Progenitor cell of endocrine pancreas (in vitro differentiated cells): ENCODE data around the gene PLCH1. TPM values are rescaled to one million over a fixed set of nuclear protein-coding genes. Genes with fewer than 3 reads are reported as not detected.

Experiments
- DNase-seq: peaks from one replicate; pipeline ENCODE4 v3.0.0; 2021; ENCODE audit warnings: low spot score; ENCODE audit not compliant: unreplicated experiment
- H3K27ac Mint-ChIP-seq: 2 replicates; pipeline ENCODE4 v1.8.0; 2021; ENCODE audit warnings: mild to moderate bottlenecking, moderate library complexity, mixed read lengths
- H3K27me3 Mint-ChIP-seq: 2 replicates; pipeline ENCODE4 v1.8.0; 2021; ENCODE audit warnings: mixed read lengths
- H3K36me3 Mint-ChIP-seq: 2 replicates; pipeline ENCODE4 v1.8.0; 2022; ENCODE audit warnings: mixed read lengths; ENCODE audit not compliant: insufficient read depth
- H3K4me1 Mint-ChIP-seq: 2 replicates; pipeline ENCODE4 v1.8.0; 2021; ENCODE audit warnings: low read depth, mixed read lengths
- H3K4me3 Mint-ChIP-seq: 2 replicates; pipeline ENCODE4 v1.8.0; 2021; ENCODE audit warnings: low read depth, mild to moderate bottlenecking, moderate library complexity, mixed read lengths
- H3K9me3 Mint-ChIP-seq: 2 replicates; pipeline ENCODE4 v1.8.0; 2021; ENCODE audit warnings: low read depth, mixed read lengths
- total RNA-seq: library from RNA; stranded (reverse); gene quantifications from 2 replicates; pipeline ENCODE4 v1.2.1, GENCODE V29; 2021
- TF ChIP-seq, protein P1 (sequence below): fragments of 200-600 bp; sonication (generic); IDR thresholded peaks from one replicate; pipeline ENCODE4 v1.5.0; 2021; ENCODE audit warnings: antibody characterized with exemption, mild to moderate bottlenecking; ENCODE audit not compliant: unreplicated experiment

PLCH1 gene
- total RNA-seq, 1 donor from 2014 or later, result 14.2 TPM

DNA sequence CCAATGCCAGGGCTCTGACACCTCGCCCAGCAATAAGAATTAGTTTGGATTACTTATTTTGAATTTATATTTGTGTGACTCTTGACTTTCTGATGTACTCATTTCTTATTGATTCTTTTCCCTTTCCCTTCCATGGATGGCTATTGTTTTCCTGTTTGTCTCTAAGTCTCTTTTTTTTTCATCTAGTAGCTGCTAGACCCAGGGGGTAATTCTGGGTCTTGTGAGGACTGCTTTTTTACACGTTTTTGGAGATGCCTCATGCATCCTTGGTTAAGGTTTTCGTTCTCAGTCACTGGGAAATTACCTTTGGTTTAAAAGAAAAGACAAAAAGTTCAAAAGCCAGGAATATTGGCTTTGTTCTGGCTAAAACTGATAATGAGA, 381.2 kb downstream of the PLCH1 start:
- Mint-ChIP-seq H3K27me3 (no peaks in the 10 kb centered on the region), H3K36me3 (peaks cover 2% of the 10 kb centered on the region), H3K9me3 (peaks cover 6% of the 10 kb centered on the region), H3K4me1 (peaks cover 8% of the 10 kb centered on the region), H3K4me3 (no peak overlapping the region), H3K27ac (no peak overlapping the region)
- DNase-seq, result no peak
- TF ChIP-seq, protein P1, sequence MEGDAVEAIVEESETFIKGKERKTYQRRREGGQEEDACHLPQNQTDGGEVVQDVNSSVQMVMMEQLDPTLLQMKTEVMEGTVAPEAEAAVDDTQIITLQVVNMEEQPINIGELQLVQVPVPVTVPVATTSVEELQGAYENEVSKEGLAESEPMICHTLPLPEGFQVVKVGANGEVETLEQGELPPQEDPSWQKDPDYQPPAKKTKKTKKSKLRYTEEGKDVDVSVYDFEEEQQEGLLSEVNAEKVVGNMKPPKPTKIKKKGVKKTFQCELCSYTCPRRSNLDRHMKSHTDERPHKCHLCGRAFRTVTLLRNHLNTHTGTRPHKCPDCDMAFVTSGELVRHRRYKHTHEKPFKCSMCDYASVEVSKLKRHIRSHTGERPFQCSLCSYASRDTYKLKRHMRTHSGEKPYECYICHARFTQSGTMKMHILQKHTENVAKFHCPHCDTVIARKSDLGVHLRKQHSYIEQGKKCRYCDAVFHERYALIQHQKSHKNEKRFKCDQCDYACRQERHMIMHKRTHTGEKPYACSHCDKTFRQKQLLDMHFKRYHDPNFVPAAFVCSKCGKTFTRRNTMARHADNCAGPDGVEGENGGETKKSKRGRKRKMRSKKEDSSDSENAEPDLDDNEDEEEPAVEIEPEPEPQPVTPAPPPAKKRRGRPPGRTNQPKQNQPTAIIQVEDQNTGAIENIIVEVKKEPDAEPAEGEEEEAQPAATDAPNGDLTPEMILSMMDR, result no peak

DNA sequence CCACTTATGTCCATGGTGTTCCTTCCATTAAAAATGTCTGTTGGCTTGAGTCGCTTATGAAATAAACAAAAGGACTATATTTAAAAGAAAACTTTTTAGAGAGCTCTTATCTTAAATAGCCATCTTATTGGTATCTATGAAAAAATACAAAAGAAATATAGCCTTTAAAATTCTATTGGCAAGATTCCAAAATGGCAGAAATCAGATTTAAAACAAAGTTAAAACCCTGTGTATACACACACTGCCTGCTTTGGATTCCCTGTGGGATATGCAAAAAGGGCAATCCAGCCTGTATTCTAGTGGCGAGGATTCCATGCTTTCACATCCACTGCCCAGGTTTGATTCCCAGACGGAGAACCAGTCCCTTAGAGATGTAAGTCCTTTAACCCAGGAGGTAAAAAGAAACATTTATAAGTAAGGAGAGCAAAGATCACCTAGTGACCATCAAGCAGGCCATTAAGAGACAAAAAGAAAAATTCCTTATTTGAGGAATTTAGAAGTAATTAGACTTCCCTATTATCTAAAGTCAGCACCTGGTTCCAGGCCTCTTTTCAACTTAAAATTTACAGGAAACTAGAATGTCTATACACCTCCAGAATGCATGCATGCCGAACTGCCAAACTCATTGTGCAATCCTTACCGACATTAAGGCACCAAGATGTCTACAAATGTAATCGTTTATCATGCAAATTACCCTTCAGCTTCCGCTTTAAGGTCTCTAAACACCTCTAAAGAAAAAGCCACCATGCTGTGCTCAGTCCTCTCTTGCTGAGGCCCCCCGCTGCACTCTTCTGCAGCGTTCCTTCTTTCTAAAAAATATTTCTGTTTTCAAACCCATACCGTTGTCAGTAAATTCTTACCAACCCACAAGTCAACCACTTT, 381.8 kb downstream of the PLCH1 start:
- TF ChIP-seq, protein P1, result no peak
- H3K36me3 Mint-ChIP-seq, result peaks cover 2% of the 10 kb centered on the region
- no peaks in the 10 kb centered on the region for H3K27me3 Mint-ChIP-seq
- peaks cover 8% of the 10 kb centered on the region for H3K4me1 Mint-ChIP-seq
- peaks cover 6% of the 10 kb centered on the region for H3K9me3 Mint-ChIP-seq
- no peak overlapping the region for H3K4me3 Mint-ChIP-seq
- DNase-seq, result no peak
- H3K27ac Mint-ChIP-seq, result no peak overlapping the region

DNA sequence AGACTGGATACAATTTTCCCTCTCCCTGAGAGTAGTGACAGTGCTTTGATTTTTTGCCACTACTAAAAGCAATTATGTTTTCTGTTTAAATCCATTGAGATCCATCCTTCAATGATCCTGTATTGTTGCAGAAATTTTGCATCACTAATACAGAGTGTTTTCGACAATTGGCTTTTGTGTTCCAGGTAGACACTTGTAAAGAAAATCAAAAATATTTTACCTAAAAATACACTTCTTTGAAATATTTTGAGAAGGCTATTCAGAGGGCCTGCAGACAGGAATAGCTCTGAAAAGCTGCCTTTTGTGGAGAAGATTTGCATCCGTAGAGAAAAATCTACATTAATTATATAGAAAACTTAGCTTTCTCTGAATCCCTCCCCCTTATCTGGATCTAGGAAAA, 384.6 kb downstream of the PLCH1 start:
- TF ChIP-seq, protein P1, result no peak
- peaks cover 2% of the 10 kb centered on the region for H3K36me3 Mint-ChIP-seq
- no peak overlapping the region for H3K4me3 Mint-ChIP-seq
- H3K27me3 Mint-ChIP-seq, result no peaks in the 10 kb centered on the region
- DNase-seq, result no peak
- H3K4me1 Mint-ChIP-seq, result peaks cover 8% of the 10 kb centered on the region
- peaks cover 6% of the 10 kb centered on the region for H3K9me3 Mint-ChIP-seq
- H3K27ac Mint-ChIP-seq, result no peak overlapping the region

DNA sequence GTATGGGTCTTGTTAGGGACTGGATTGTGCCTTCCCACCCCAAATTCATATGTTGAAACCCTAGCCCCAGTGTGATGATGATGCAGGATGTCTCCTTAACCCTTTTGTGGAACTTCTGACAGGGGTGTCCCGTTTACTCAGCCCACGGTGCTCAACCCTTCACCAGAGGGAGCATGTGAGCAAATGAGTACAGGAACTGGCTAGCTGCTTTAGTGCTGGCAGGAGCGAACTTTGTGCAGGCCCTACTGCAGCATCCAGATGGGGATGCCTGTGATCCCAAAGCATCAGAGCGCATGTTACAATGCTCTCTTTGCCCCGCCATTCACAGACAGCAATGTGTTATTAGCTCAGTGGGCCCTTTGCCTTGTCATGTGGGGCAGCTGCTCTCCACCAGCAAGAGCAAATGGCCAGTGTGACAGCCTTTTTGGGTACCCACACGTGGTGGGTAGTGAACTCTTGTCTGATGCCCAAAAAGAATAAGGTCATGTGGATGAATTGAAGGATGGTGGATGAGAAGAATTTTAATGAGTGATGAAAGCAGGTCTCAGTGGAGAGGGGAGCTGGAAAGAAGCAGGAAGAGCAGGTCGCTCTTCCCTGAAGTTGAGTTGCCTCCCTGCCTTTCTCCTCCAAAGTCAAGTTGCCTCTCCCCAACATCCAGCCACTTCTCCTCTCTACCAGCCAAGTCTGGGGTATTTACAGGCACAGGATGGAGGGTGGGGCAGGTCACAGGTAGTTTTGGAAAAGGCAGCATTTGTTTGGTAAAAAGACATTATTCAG, 388.1 kb downstream of the PLCH1 start:
- TF ChIP-seq, protein P1, result peak; percentile 37
- no peaks in the 10 kb centered on the region for H3K4me1 Mint-ChIP-seq
- no peaks in the 10 kb centered on the region for H3K36me3 Mint-ChIP-seq
- no peak overlapping the region for H3K4me3 Mint-ChIP-seq
- no peaks in the 10 kb centered on the region for H3K27me3 Mint-ChIP-seq
- H3K27ac Mint-ChIP-seq, result no peak overlapping the region
- H3K9me3 Mint-ChIP-seq, result no peaks in the 10 kb centered on the region
- DNase-seq, result no peak

DNA sequence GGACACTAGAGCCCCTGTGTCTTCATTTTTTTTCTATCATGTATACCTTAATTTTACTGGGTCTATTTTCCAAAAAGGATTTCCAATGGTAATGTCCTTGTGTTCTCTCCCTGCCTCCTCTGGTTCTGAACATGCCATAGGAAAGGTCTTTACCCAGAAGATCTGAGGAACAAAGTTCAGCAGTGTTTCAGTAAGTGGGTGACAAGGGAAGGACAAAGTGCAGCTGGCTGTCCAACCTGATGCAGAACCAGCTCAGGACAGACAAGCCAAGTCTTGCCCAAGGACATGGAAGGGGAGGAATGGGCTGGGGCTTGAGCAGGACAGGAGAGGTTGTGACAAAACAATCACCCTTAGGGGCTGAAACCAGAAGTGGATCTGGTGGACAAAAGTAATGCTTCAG, 390.2 kb downstream of the PLCH1 start:
- TF ChIP-seq, protein P1, result no peak
- H3K9me3 Mint-ChIP-seq, result no peaks in the 10 kb centered on the region
- no peak overlapping the region for H3K27ac Mint-ChIP-seq
- H3K27me3 Mint-ChIP-seq, result no peaks in the 10 kb centered on the region
- no peaks in the 10 kb centered on the region for H3K4me1 Mint-ChIP-seq
- no peaks in the 10 kb centered on the region for H3K36me3 Mint-ChIP-seq
- no peak overlapping the region for H3K4me3 Mint-ChIP-seq
- DNase-seq, result no peak
